ENCODE data around the gene HCRT.

HCRT gene

DNA sequence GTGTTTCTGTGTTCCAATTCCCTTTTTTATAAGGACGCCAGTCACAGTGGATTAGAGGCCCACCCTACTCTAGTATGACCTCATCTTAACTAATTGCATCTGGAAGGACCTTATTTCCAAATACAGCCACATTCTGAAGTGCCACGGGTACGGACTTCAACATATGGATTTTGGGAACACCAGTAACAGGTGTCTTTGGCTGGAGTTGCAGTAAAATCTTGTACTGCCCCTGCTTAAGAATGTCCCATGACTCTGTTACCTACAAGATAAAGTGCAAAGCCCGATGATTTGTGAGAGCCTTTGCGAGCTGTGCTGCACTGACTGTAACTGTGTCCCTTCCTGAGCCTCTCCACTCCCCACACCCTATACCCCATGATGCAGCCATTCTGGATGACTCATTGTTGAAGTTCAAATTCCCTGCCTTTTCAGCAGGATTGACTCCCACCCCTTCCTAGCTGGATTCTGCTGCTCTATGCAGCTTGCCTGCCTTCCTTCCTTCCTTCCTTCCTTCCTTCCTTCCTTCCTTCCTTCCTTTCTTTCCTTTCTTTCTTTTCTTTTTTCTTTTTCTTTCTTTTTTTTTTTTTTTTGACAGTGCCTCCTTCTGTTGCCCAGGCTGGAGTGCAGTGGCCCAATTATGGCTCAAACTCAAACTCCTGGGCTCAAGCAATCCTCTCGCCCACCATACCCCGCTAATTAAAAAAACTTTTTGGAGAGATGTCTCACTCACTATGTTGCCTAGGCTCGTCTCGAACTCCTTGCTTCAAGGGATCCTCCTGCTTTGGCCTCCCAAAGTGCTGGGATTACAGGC lies 2.1 kb downstream of the HCRT start:
- no peak for DNase-seq
- in situ Hi-C loops (cut with MboI; ENCODE audit: low pct_unique_long_range_greater_than_20kb, low sequenced_read_pairs), result no loop called here

DNA sequence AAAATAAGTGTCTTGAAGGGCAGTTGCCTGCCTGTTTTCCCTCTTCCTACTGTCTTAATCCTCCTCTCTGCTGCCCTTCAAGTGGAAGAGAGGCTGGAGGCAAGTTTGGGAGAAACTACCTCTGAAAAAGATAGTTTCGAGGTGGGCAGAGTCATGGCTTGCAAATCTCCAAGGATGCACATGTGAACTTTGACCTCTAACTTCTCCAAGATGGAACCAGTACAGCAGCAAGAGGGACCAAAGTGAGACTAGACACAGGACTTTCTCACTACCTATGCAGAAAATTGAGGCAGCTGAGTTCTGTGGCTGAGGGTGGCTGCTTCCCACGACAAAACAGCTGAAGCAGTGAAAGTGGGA lies 3.4 kb downstream of the HCRT start:
- in situ Hi-C loops (cut with MboI; ENCODE audit: low pct_unique_long_range_greater_than_20kb, low sequenced_read_pairs), result no loop called here
- DNase-seq, result no peak

DNA sequence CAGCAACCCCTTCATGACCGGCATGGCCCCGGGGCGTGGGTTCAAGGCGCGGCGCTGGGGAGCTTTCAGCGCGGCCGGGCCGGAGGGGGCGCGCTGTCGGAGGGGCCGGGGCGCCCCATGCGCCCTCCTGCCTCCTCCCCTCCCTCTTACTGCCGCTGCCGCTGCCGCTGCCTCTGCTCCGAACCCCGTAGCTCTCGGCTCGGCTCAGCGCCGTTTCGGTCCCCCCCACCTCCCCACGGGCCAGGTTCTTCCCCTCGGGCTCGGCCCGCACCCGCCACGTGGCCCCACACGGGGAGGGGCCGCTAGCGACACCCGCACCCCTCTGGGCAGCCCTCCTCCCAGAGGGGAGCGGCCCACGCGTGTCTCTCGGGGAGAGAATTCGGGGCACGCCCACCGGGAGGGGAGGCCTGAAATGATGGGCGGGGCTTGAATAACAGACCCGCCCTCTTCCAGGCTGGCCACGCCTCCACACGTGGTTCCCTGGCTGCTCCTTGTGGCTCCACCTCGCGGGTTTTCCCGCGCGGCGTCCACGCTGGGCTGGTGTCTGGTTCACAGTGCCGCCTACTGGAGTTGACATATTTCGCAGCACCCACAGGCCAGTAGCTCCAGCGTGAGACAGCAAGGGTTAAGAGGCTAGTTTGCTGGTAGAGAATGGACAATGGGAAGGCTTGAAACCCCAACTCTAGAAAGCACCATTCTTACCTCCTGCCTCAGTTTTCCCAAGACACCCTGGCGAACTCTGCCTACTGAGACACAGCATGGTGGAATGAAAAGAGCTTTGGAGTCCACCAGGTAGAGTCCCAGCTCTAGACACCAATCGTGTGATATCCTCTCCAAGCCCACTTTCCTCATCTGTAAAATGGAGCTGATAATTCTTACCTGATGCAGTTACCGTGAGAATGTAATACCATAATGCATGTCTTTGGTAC lies 4.1 kb downstream of the HCRT start, which contains the start of gene KCNH4:
TSS of gene KCNH4 (minus strand) at position 221 of the 929 bp plus-strand sequence. CDS start at position 24, 197 bp downstream.
- in situ Hi-C loops (cut with MboI; ENCODE audit: low pct_unique_long_range_greater_than_20kb, low sequenced_read_pairs), result no loop called here
- peak; percentile 93 for DNase-seq

DNA sequence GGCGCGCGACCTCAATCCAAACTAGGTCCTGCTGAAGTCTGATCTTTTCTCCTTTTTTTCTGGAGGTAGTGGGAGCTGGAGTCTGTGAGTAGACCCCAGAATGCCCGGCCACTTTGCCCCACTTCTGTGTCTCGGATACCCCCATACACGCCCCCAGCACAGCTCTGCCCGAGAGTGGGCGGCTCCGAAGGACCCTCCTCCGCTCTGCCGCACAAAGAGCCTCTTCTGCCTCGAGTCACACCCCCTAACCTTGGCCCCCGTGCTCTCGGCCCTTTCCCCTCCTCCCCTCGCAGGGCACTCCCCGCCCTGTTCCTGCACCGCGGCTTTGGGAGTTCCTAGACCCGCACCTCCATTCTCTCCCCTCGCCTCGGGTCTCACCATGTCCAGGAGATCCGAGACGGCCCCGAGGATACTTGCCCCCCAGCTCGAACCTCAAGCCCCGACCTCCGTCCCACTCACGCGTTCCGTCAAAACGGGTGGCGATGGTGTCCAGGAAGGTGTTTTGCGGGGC lies 4.8 kb downstream of the HCRT start:
- DNase-seq, result no peak
- in situ Hi-C loops (cut with MboI; ENCODE audit: low pct_unique_long_range_greater_than_20kb, low sequenced_read_pairs), result no loop called here

DNA sequence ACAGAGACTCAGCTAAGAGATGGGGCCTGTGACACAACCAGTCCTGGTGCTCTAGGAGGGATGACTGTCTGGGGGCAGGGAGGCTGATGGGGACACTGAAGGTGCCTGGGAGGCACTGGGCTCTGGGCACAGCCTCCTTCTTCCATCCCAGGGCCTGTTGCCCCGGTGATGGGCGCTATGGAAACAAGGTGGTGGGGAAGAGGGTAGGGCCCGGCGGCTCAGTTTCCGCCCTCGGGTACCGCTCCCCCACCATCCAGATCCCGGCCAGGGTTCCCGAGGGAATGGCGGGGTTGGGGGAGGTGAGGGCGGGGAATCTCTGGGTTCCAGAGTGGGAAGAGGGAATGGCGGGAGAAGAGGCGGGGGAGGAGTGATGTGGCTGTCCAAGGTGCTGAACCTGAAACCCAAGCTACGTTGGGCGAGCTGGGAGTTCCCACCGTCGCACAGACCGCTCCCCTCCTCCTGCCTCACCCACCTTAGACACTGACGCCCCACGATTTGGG lies 5.3 kb downstream of the HCRT start:
- DNase-seq, result peak; percentile 28
- in situ Hi-C loops (cut with MboI; ENCODE audit: low pct_unique_long_range_greater_than_20kb, low sequenced_read_pairs), result no loop called here

DNA sequence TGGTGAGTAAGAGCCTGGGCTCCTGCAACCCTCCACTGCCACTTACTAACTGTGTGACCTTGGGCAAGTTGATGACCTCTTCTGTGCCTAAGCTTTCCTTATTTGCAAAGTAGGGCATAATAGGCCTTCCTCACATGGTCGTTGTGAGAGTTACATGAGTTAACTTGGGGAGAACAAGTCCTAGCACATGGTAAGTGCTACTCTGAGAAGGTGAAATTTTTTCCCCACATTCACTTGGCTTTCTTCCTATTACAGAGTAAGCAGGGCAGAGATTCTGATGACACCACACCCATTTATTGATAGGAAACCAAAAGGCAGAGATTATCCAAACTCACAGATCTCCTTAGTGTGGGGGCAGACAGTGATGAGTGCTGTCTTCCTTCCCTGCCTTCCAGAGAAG lies 5.9 kb downstream of the HCRT start:
- in situ Hi-C loops (cut with MboI; ENCODE audit: low pct_unique_long_range_greater_than_20kb, low sequenced_read_pairs), result no loop called here
- DNase-seq, result no peak

DNA sequence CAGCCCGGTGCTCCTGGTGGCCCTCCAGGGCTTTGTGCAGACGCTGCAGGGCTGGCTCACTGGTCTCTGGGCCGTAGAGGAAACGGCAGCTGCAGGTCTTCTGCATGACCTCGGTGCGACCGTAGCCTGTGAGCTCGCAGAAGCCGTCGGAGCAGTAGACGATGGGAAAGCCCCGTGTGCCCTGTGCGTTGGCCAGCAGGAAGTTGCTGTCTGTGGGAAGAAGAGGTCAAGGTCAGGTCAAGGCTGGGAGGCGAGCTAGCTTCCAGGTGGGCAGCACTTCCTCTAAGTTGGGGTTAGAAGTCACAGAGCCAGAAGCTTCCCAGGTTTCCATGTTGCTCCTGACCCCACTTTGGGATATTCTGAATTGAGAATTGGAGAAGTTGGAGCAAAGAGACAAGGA lies 6.4 kb downstream of the HCRT start:
- in situ Hi-C loops (cut with MboI; ENCODE audit: low pct_unique_long_range_greater_than_20kb, low sequenced_read_pairs), result no loop called here
- no peak for DNase-seq

DNA sequence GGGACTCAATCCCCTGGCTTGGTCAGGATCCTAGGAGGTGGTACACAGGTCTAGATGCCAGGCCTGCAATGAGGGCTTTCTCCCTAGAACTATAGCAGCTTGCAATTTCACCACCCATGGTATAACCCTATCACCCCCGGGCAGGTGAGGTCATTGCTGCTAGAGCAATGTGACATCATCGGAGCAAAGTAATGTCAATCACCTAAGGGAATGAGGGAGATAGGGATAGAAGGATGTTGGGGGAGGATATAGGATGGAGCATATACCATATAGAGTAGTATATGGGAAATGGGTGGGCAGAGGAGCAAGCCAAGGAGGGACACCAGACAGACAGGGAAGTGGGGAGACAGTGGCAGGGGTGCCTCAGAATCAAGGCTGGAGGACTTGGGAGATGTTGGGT lies 7.6 kb downstream of the HCRT start:
- no peak for DNase-seq
- in situ Hi-C loops (cut with MboI; ENCODE audit: low pct_unique_long_range_greater_than_20kb, low sequenced_read_pairs), result no loop called here

DNA sequence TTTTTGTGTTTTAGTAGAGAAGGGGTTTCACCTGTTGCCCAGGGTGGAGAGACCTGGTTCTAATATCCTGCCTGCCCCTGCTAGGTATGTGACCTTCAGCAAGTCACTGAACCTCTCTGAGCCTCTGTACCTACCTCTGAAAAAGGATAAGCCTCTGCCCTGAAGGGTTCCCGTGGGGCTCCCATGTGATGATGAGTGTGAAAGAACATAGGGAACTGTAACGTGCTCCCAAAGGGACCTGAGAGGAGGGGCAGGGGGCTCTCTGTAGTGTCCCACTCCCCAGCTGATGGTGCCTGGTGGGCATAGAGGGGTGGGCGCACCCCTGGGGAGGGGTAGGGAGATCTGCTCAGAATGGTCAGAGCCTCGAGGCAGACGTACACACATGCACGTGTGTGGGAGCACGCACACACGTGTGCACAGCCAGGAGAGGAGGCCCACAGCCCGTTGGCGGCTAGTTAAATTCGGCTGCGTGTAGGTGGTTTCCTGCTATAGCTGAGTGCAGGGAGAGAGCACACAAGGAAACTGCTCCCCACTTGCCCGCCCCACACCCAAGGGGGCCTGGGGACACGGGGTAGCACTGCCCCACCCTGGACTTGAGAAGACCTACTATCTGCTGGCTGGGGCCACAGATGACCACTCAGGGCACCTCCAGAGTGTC lies 11.0 kb downstream of the HCRT start:
- DNase-seq, result no peak
- in situ Hi-C loops (cut with MboI; ENCODE audit: low pct_unique_long_range_greater_than_20kb, low sequenced_read_pairs), result no loop called here

DNA sequence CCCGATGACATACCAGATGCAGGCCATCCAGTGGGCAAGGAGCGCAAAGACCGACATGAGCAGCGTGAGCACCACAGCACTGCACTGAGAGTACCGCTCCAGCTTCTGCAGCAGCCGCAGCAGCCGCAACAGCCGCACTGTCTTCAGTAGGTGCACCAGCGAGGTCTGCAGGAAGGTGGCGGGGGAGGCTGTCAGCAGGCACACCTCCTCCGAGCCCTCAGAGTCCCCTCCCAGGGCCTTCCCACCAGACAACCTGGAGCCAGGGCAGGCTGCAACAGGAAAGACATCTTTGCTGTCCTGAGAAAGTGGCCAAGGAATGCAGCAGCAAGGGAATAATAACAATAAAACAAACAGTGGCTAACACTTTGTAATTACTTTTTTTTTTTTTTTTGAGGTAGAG lies 13.4 kb downstream of the HCRT start:
- DNase-seq, result no peak
- in situ Hi-C loops (cut with MboI; ENCODE audit: low pct_unique_long_range_greater_than_20kb, low sequenced_read_pairs), result no loop called here

DNA sequence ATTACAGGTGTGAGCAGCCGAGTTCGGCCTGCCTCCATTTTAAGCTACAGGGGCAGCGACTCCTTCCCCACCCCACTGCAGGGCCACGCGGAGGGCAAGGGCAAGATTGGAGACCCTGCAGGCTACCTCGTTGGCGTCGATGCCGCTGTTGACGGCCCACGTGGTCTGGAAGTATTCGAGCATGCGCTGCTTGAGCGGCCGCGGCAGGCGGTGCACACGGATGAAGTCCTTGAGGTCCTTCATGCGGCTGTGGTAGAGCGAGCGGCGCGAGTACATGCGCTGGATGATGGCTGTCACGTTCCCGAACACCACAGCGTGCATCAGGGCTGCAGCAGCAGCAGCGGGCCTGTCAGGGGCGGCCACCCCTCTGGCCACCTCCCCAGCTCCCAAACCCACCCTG lies 15.9 kb downstream of the HCRT start:
- DNase-seq, result no peak
- in situ Hi-C loops (cut with MboI; ENCODE audit: low pct_unique_long_range_greater_than_20kb, low sequenced_read_pairs), result no loop called here

DNA sequence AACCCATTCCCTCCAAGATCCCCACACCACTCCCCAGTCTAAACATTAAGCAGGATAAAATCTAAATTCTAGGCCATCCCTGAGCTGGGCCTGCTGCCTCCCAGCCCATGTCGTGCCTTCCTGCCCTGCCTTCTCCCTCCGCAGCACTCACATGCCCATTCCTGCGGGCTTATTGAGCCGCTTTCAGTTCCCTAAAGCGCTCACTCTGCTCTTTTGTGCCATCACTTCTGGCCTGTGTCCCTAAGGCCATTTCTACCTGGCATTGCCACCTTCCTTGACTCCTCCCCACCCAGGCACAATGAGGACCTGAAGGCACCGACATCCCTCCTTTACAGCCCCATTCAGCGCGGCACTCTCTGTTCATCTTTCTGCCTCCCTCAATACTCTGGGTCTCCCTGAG lies 17.4 kb downstream of the HCRT start:
- in situ Hi-C loops (cut with MboI; ENCODE audit: low pct_unique_long_range_greater_than_20kb, low sequenced_read_pairs), result no loop called here
- DNase-seq, result no peak

DNA sequence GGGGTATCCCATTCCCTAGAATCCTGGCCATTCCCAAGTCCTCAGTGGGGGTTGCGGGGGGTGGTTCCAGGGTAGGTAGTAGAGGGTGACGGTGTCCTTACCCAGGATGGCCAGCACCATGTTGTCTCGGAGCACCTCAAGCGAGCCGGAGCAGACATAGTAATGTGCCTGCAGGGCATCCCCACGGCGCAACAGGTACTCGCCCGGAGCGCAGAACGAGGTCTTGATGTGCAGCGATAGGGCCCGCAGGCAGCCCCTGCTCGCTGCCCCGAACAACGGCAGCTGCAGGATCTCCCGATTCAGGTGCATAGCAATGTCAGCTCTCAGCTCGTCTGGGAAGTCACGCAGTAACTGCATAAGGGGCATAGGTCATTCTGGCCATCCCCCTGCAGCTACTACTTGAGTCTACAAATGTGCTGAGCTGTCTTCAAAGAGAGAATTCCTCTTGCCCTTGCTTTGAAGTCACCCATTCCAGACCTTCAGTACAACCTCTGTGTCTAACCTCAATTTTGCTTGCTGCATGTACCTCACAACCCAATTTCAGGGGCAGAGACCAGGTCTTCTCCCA lies 19.0 kb downstream of the HCRT start:
- in situ Hi-C loops (cut with MboI; ENCODE audit: low pct_unique_long_range_greater_than_20kb, low sequenced_read_pairs), result no loop called here

DNA sequence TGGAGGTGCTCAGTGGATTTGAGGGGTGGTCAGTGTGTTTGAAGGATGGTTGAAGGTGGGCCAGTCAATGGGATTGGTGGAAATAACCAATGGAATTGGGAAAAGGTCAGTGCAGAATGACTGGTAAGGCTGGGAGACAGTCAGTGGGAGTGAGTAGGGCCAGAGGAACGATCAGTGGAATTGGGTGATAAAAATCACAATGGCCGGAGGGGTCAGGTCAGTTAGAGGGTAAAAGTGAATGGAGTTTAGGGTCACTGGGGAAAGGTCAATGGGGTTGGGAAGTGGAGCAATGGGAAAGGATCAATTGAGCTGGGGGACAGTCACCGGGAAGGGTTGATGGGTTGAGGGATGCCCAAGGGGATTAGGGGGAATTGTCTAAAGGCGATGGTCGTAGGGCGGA lies 19.5 kb downstream of the HCRT start:
- no peak for DNase-seq
- in situ Hi-C loops (cut with MboI; ENCODE audit: low pct_unique_long_range_greater_than_20kb, low sequenced_read_pairs), result no loop called here

More for the DNA sequence above, 19.0 kb downstream of the HCRT start:
- no peak for DNase-seq

DNA sequence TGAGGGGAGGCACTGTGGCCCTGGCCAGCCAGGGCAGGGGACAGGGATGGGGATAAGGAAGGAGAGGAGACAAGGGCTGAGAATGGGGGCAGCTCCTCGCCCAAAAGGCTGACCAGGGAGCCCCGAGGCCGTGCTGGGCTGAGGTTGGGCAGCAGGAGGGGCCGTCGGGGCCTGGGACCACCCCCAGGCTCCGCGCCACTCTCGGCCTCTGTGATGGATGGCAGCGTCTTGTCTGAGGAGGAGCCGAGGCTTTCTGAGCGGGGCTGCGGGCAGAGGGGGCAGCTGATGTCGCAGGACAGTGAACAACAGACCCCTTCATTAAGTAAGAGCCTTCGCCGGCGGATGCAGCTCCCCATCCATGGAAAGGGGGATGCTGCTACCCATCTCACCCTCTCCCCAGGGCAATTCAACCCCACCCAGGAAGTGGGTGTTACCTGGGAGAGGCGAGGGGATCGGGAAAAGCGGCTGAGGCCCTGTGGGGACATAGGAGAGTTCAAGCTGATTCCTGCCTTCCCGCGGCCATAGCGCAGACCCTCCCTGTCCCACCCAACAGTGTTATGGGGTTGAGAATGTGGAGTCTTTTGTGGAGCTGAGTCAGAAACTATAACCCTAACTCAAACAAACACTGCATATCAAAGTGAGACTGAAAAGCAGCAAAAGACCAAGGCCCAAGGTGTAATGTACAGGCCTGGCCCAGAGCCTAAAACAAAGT lies 21.4 kb downstream of the HCRT start:
- no peak for DNase-seq
- in situ Hi-C loops (cut with MboI; ENCODE audit: low pct_unique_long_range_greater_than_20kb, low sequenced_read_pairs), result no loop called here

DNA sequence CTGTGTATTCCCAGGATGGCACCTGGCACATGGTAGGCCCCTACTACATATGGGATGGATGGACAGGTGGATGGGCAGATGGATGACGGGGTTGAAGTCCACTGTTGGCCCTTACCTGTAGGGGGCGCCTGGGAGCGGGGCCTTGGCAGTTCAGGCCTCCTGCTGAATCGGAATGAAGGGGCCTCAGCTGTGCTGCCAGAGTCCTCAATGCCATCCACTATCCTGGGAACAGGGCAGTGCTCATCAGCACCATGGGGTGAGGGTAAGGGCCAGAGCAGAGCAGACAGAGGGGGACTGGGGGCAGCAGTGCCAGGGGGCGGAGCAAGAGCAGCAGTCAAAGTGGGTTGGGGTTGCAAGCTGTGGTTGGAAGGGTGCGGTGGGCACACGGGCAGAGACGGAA lies 22.1 kb downstream of the HCRT start:
- in situ Hi-C loops (cut with MboI; ENCODE audit: low pct_unique_long_range_greater_than_20kb, low sequenced_read_pairs), result no loop called here
- DNase-seq, result peak; percentile 54

DNA sequence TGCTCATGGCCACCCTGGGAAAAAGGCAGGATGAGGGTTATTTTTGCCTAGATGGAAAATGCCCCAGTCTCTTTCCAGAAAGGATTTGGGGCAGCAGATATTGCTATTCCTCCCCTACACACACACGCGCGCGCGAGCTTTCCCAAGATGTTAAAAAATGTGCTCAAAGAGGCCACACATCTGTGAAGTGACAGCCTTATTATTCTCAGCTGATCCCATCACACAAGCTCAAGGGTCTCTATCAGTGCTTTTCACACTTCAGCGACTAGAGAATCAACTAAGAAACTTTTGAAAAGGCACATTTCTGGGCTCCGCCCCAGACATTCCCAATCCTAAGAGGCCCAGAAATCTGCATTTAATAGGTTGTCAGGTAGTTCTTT lies 24.7 kb downstream of the HCRT start:
- no peak for DNase-seq
- in situ Hi-C loops (cut with MboI; ENCODE audit: low pct_unique_long_range_greater_than_20kb, low sequenced_read_pairs), result no loop called here

DNA sequence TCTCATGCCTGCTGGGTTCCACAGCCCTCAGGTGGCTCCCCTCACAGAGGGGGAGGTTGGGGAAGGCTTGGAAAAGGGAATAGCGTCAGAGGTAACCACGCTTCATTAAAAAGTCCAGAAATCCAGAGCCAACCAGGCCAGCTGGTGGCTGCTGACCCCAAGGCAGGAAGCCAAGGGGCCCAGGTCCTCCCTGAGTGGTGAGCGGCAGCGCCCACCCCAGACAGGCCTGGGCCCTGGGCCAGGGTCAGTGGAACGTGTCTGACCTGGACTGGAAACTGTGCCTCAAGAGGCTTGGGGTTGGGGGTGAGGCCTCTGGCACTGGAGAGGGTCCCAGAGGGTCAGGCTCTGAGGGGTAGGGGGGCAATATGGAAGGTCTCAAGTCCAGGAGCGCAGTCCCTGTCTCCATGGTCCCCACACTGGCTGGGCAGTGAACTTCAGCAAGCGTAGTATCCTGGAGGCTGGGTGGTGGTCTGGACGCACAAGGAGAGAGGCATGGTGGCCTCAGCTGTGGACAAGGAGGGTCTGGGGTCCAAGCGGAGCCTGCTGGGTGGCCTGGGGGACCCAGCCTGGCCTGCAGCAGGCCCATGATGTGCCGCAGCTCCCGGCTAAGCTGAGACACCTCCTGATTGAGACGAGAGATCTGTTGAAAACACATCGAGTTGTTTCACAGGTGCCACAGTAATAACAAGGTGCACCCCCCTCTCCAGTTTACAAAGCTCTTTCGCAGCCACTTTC lies 25.3 kb downstream of the HCRT start:
- in situ Hi-C loops (cut with MboI; ENCODE audit: low pct_unique_long_range_greater_than_20kb, low sequenced_read_pairs), result no loop called here
- DNase-seq, result no peak

All from KBM-7 (cell line).